ENCODE measurements around the gene RBBP9.

The RBBP9 gene

DNA sequence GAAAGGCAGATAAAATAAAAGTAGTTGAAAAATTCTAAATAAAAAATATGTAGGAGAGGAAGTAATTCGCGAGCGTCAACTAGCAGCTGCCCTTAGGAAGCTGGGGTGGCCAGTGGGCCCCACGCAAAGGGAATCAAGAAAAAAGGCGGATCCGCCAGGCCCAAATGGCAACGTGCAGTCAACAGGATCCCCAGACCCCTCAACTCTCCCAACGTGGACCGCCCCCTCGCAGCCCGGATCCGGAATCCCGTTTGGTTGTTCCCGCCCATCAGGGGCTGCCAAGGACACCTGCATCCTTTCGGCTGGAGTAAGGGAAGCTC lies 30.5 kb downstream of the RBBP9 start:
- Mint-ChIP-seq H3K9me3 (no peaks in the 10 kb centered on the region), H3K27me3 (ENCODE audit: low read depth) (no peaks in the 10 kb centered on the region), H3K4me1 (peaks cover 23% of the 10 kb centered on the region), H3K4me3 (peak overlapping the region; percentile 92 to 98 (median 98)), H3K27ac (peak overlapping the region; percentile 100), H3K36me3 (ENCODE audit: low read depth) (peaks cover 4% of the 10 kb centered on the region)
- TF ChIP-seq, protein P1, sequence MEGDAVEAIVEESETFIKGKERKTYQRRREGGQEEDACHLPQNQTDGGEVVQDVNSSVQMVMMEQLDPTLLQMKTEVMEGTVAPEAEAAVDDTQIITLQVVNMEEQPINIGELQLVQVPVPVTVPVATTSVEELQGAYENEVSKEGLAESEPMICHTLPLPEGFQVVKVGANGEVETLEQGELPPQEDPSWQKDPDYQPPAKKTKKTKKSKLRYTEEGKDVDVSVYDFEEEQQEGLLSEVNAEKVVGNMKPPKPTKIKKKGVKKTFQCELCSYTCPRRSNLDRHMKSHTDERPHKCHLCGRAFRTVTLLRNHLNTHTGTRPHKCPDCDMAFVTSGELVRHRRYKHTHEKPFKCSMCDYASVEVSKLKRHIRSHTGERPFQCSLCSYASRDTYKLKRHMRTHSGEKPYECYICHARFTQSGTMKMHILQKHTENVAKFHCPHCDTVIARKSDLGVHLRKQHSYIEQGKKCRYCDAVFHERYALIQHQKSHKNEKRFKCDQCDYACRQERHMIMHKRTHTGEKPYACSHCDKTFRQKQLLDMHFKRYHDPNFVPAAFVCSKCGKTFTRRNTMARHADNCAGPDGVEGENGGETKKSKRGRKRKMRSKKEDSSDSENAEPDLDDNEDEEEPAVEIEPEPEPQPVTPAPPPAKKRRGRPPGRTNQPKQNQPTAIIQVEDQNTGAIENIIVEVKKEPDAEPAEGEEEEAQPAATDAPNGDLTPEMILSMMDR (IDR thresholded peaks at IDR 0.05; ENCODE audit: unreplicated experiment in 3 of 3) = no peak

DNA sequence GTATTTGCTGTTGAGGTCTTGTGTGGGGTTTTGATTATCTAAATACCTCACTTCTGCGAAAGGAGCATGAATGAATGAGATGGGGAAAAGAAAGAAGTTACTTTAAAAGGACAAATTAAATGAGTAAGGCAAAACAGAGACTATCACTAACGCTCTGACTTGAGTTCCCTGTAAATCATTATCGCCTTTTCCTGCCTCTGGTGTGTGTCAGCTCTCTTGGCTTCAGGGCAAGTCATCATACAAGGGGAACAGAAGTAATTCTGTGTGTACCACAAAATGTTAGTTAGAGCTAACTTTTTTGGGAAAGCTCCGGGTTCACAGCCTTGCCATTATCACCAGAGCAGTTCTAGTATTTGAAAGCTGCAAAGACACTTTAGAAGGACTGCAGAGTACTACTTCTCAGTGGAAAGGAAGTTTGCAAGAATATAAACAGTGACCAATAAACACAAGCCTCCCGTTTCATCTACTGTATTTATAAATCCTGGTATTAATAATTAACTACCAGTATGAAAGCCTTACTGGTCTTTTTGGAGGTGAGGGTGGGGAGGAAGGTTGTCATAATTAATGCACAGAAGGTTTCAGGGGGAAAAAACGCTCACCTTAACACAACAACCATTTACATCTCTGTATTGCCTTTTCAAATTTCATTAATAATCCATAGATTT lies 31.4 kb downstream of the RBBP9 start:
- H3K27me3 Mint-ChIP-seq (ENCODE audit: low read depth) = no peaks in the 10 kb centered on the region
- no peaks in the 10 kb centered on the region for H3K9me3 Mint-ChIP-seq
- peaks cover under 1% of the 10 kb centered on the region for H3K36me3 Mint-ChIP-seq (ENCODE audit: low read depth)

DNA sequence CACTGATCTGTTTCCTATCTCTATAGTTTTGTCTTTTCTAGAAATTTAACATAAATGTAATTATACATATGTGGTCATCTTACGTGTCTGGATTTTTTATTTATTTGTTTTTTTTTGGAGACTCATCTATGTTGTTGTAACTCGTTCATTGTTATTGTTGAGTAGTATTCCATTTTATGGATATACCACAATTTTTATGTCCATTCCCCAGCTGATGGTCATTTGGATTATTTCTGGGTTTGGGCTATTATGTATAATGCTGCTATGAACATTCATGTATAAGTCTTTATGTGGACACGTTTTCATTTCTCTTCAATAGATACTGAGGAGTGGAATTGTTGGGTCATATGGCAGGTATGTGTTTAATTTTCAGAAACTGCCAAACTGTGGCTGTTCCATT lies 40.4 kb downstream of the RBBP9 start:
- Mint-ChIP-seq H3K27ac (no peak overlapping the region), H3K27me3 (ENCODE audit: low read depth) (no peaks in the 10 kb centered on the region), H3K36me3 (ENCODE audit: low read depth) (peaks cover 14% of the 10 kb centered on the region), H3K9me3 (no peaks in the 10 kb centered on the region), H3K4me1 (no peaks in the 10 kb centered on the region), H3K4me3 (no peak overlapping the region)
- TF ChIP-seq, protein P1 (IDR thresholded peaks at IDR 0.05; ENCODE audit: unreplicated experiment in 3 of 3) = no peak

More for the DNA sequence above, 31.4 kb downstream of the RBBP9 start:
- peak overlapping the region; percentile 92 to 98 (median 98) for H3K4me3 Mint-ChIP-seq
- TF ChIP-seq, protein P1 (IDR thresholded peaks at IDR 0.05; ENCODE audit: unreplicated experiment in 3 of 3) = no peak
- peak overlapping the region; percentile 100 for H3K27ac Mint-ChIP-seq
- H3K4me1 Mint-ChIP-seq = peaks cover 23% of the 10 kb centered on the region

DNA sequence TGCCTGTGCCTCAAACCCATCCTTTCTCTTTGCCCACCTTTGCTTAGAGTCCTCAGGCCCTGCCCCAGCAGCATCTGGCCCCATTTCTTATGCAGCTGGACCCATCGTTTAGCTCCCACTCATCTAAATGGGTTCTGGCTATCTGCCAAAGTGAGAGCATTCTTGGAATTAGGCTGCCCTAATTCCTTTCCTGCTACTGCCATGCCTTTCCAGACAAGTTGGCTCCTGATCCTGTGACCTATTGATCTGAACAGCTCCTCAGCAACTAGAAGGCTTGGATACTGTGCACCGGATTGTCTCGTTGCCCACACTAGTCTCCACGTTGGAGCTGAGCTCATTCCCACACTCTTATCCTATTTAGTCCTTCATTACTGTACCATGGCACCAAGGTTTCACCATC lies 53.1 kb downstream of the RBBP9 start:
- H3K4me1 Mint-ChIP-seq = peaks cover 7% of the 10 kb centered on the region
- TF ChIP-seq, protein P1 (IDR thresholded peaks at IDR 0.05; ENCODE audit: unreplicated experiment in 3 of 3) = no peak
- H3K27ac Mint-ChIP-seq = no peak overlapping the region
- H3K36me3 Mint-ChIP-seq (ENCODE audit: low read depth) = peaks cover 8% of the 10 kb centered on the region
- no peaks in the 10 kb centered on the region for H3K27me3 Mint-ChIP-seq (ENCODE audit: low read depth)
- H3K9me3 Mint-ChIP-seq = no peaks in the 10 kb centered on the region
- H3K4me3 Mint-ChIP-seq = no peak overlapping the region

DNA sequence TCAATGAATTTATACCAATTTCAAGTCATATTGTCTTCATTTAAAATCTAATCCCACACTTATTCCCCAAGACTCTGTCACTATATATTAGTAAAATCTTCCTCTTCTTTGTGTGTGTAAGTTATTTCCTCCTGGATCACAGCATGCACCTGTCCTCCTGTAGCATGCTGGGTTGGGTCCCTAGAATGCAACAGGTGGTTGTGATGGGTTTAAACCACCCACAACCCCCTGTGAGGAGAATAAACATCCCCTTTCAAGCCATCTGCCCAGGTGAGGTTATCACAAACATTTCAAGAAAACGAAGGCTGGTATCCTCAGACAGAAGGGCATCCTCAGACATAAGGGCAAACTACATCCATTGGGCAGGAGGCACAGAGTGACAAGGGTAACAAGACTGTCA lies 56.6 kb downstream of the RBBP9 start:
- Mint-ChIP-seq H3K4me1 (peaks cover 7% of the 10 kb centered on the region), H3K27me3 (ENCODE audit: low read depth) (no peaks in the 10 kb centered on the region), H3K27ac (no peak overlapping the region), H3K36me3 (ENCODE audit: low read depth) (no peaks in the 10 kb centered on the region), H3K9me3 (no peaks in the 10 kb centered on the region), H3K4me3 (no peak overlapping the region)
- TF ChIP-seq, protein P1 (IDR thresholded peaks at IDR 0.05; ENCODE audit: unreplicated experiment in 3 of 3) = no peak

DNA sequence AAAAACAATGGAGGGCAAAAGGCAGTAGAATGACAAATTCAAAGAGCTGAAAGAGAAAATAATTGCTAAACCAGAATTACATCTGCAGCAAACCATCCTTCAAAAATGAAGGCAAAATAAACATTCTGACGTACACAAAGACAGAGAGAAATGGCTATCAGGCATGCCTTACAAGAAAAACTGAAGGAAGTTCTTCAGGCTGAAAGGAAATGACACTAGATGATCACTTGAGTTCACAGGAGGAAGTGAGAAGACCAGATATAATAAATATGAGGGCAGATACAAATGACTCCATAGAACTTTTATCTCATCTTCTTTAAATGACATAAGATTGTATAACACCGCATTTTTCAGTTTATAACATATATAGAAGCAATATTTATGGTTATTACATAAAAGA lies 60.2 kb downstream of the RBBP9 start:
- Mint-ChIP-seq H3K27me3 (ENCODE audit: low read depth) (no peaks in the 10 kb centered on the region), H3K9me3 (no peaks in the 10 kb centered on the region), H3K4me1 (no peaks in the 10 kb centered on the region), H3K36me3 (ENCODE audit: low read depth) (peaks cover 3% of the 10 kb centered on the region), H3K4me3 (no peak overlapping the region), H3K27ac (no peak overlapping the region)
- TF ChIP-seq, protein P1 (IDR thresholded peaks at IDR 0.05; ENCODE audit: unreplicated experiment in 3 of 3) = no peak
